Measurements from ENCODE around the gene CEP19. TPM values are rescaled to one million over a fixed set of nuclear protein-coding genes. Genes with fewer than 3 reads are reported as not detected.

CEP19 gene
- total and polyA plus RNA-seq, 2 of the 8 experiments (the other 6 are each of a cell fraction or from before 2014, with no cell fraction given), result 0.95 to 1.6 TPM

DNA sequence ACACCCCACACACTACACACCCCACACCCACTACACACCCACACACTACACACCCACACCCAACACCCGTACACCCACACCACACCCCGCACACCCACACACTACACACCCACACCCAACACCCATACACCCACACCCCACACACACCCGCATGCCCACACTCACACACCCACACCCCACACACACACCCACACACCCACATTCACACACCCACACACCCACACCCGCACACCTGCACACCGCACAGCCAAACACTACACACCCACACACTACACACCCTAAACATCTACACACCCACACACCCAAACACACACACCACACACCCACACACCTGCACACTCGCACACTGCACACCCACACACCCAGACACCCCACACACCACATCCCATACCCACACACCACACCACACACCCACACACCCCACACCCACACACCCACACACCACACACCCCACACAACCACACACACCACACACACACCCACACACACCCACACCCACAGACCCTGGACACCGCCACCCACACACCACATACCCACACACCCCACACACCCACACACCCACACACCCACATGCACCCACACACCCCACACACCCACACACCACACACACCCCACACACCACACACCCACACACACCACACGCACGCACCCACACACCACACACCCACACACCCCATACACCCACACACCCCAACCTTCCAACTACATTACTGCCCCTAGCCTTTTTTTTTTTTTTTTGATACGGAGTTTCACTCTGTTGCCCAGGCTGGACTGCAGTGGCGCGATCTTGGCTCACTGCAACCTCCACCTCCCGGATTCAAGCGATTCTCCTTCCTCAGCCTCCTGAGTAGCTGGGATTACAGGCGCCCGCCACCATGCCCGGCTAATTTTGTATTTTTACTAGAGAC, 16.9 kb downstream of the CEP19 start:
- H3K56ac ChIP-seq (replicated peaks; ENCODE audit: insufficient read length, low read depth, low read length), result peak overlapping the region; percentile 90
- ChIA-PET CTCF (ENCODE audit: partially characterized antibody) (no interaction called here), POLR2A (ENCODE audit: partially characterized antibody) (no interaction called here)
- peaks cover 14% of the 10 kb centered on the region; the same call in 1 of the 2 replicates for H3K23me2 ChIP-seq (ENCODE audit: low read depth, low read length)
- WGBS, 2 experiments (ENCODE audit: extremely low coverage in 1 of 2, insufficient coverage in 1 of 2, insufficient read length in 1 of 2, insufficient replicate concordance in 2 of 2, low coverage in 1 of 2, low lambda C conversion rate in 2 of 2, missing lambda C conversion rate in 1 of 2), result 92 to 100% methylated on average over 1 to 11 of the region's 17 CpGs
- 0 out of 2 replicates have a peak overlapping the region, but pooled peaks have one; percentile 25 for H4K8ac ChIP-seq (ENCODE audit: extremely low read depth, insufficient read depth, low read length)
- no peak overlapping the region for H3K14ac ChIP-seq (ENCODE audit: insufficient read length)
- no peaks in the 10 kb centered on the region for H3K27me3 ChIP-seq (replicated peaks in 1 of 4; ENCODE audit: control insufficient read depth in 3 of 4, extremely low read depth in 1 of 4, insufficient read depth in 3 of 4, low read length in 3 of 4)
- no peak overlapping the region for H3K4me2 ChIP-seq (ENCODE audit: insufficient read depth in 1 of 2, low read depth in 2 of 2, low read length in 2 of 2)
- H3K4ac ChIP-seq (replicated peaks; ENCODE audit: insufficient read length, low read depth, low read length), result no peak overlapping the region
- H3K4me1 ChIP-seq (replicated peaks in 1 of 4; ENCODE audit: control insufficient read depth in 3 of 4, insufficient read depth in 4 of 4, low read length in 3 of 4), result no peaks in the 10 kb centered on the region
- no peaks in the 10 kb centered on the region for H3K79me2 ChIP-seq (ENCODE audit: control insufficient read depth in 1 of 2, insufficient read depth in 2 of 2, low read length in 2 of 2)
- no peak overlapping the region for H2AFZ ChIP-seq (ENCODE audit: low read length)
- H3K27ac ChIP-seq (ENCODE audit: low read depth, low read length), result no peak overlapping the region
- DNase-seq (ENCODE audit: low read depth in 1 of 2, low spot score in 2 of 2) (no peak), FAIRE-seq (no peak)
- H3K23ac ChIP-seq (ENCODE audit: insufficient read length), result no peak overlapping the region
- H3K9me3 ChIP-seq (ENCODE audit: insufficient read depth in 2 of 2, low read depth in 1 of 2, low read length in 1 of 2), result no peaks in the 10 kb centered on the region
- H3K4me3 ChIP-seq (ENCODE audit: extremely low read depth in 1 of 4, insufficient read depth in 2 of 4, low read depth in 3 of 4, low read length in 4 of 4), result no peak overlapping the region
- H4K91ac ChIP-seq (replicated peaks; ENCODE audit: insufficient read length, low read length), result no peak overlapping the region
- H2AK5ac ChIP-seq (ENCODE audit: low read depth, low read length), result peak overlapping the region; percentile 86; the same call in 1 of the 2 replicates
- no peak overlapping the region for H2BK120ac ChIP-seq (replicated peaks; ENCODE audit: low read depth, low read length)
- no peak overlapping the region for H3K18ac ChIP-seq (ENCODE audit: extremely low read depth, low read length)
- no peaks in the 10 kb centered on the region for H3K79me1 ChIP-seq (ENCODE audit: low read depth, low read length)
- peak overlapping the region; percentile 44; the same call in 1 of the 2 replicates for H2BK5ac ChIP-seq (ENCODE audit: low read depth, low read length)
- no peaks in the 10 kb centered on the region for H3K36me3 ChIP-seq (ENCODE audit: control insufficient read depth in 2 of 4, insufficient read depth in 4 of 4, low read length in 3 of 4)
- no peak overlapping the region for H2BK15ac ChIP-seq (ENCODE audit: low read length)
- H4K5ac ChIP-seq (ENCODE audit: insufficient read length, low read depth, low read length), result no peak overlapping the region
- H2BK12ac ChIP-seq (ENCODE audit: low read depth, low read length), result no peak overlapping the region
- peaks cover 0 to 6% of the 10 kb centered on the region in 2 experiments for H4K20me1 ChIP-seq (replicated peaks in 1 of 2; ENCODE audit: control insufficient read depth in 1 of 2, insufficient read depth in 2 of 2, low read length in 2 of 2)
- 0 out of 2 replicates have a peak overlapping the region, but pooled peaks have one; percentile 48 for H2BK20ac ChIP-seq (ENCODE audit: low read length)
- no peak overlapping the region for H3K9ac ChIP-seq (replicated peaks in 1 of 4; ENCODE audit: extremely low read depth in 1 of 4, low read depth in 3 of 4, low read length in 3 of 4)
- no peak for TF ChIP-seq ZNF274 (IDR thresholded peaks at IDR 0.05; ENCODE audit: borderline replicate concordance, extremely low read depth, low read length)
- TF ChIP-seq SIX5 (IDR thresholded peaks at IDR 0.05; ENCODE audit: low read depth, low read length), result no peak
- no peak for TF ChIP-seq YY1 (IDR thresholded peaks at IDR 0.05; ENCODE audit: low read depth, low read length)
- TF ChIP-seq CREB1 (IDR thresholded peaks at IDR 0.05), result no peak
- TF ChIP-seq, protein P1, sequence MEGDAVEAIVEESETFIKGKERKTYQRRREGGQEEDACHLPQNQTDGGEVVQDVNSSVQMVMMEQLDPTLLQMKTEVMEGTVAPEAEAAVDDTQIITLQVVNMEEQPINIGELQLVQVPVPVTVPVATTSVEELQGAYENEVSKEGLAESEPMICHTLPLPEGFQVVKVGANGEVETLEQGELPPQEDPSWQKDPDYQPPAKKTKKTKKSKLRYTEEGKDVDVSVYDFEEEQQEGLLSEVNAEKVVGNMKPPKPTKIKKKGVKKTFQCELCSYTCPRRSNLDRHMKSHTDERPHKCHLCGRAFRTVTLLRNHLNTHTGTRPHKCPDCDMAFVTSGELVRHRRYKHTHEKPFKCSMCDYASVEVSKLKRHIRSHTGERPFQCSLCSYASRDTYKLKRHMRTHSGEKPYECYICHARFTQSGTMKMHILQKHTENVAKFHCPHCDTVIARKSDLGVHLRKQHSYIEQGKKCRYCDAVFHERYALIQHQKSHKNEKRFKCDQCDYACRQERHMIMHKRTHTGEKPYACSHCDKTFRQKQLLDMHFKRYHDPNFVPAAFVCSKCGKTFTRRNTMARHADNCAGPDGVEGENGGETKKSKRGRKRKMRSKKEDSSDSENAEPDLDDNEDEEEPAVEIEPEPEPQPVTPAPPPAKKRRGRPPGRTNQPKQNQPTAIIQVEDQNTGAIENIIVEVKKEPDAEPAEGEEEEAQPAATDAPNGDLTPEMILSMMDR (IDR thresholded peaks at IDR 0.05; ENCODE audit: control extremely low read depth in 1 of 3, insufficient read depth in 1 of 3, low read depth in 1 of 3, low read length in 3 of 3), result no peak
- TF ChIP-seq, protein P2, sequence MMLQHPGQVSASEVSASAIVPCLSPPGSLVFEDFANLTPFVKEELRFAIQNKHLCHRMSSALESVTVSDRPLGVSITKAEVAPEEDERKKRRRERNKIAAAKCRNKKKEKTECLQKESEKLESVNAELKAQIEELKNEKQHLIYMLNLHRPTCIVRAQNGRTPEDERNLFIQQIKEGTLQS (IDR thresholded peaks at IDR 0.05; ENCODE audit: insufficient read depth, low read depth, low read length), result no peak
- no peak for TF ChIP-seq KDM4A (IDR thresholded peaks at IDR 0.05; ENCODE audit: low read depth, low read length, severe bottlenecking)
